NCI-H1694 treated with DMSO at 0.1 percent for 48 hours (cell line): ENCODE measurements around the gene GRIN2A.

Source experiments
- DNase-seq: peaks from one replicate; lab custom pipeline; 2025; lab: John Stamatoyannopoulos, UW

GRIN2A gene

DNA sequence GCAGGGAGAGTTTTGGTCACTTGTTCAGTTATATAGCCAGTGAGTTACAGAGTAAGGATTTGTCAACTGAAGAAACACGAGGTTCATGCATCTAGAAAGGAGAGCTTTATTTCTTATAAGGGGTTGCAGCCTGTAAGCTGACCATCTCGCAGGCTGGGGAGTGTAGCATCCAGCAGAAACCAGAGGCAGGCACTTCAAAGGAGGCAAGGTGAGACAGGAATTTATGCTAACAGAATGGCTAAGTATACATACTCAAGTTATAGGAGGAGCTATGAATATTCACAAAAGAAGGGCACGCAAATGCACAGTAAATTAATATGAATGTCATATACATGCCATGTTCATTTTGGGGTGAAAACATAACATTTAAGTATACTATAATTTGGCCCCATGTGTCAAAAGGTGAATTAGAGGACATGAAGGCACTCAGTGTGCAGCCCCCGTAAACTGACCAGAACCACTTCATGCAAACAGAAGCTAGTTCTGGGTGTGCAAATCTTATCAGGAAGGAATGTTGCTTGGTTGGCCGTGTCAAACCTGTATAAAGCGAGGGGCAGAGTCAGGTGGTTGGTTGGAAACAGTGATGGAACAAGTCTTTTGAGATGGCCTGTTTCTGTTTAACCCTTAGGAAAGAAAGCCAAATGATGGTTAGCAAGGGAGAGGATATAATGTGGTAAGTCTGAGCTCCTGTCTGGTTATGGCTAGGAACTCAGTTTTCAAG is 97.0 kb downstream of the GRIN2A start:
- DNase-seq = no peak

DNA sequence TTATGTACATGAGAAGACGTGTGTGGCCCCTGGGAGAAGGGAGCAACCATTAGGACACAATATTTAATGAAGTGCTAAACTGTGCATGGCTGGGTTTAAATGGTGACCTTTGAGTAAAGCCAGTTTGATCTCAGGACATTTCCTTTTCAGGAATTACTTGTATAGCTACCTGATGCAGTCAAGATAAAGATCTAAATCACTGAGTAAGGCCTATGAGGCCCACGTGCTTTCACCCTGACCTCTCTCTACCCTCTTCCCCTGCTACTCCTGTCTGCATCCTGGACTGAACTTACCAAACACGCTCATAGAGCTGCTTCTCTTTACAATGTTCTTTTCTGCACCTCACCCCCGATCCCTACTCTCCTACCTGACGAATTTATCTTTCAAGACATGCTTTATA is 98.9 kb downstream of the GRIN2A start:
- DNase-seq = no peak

DNA sequence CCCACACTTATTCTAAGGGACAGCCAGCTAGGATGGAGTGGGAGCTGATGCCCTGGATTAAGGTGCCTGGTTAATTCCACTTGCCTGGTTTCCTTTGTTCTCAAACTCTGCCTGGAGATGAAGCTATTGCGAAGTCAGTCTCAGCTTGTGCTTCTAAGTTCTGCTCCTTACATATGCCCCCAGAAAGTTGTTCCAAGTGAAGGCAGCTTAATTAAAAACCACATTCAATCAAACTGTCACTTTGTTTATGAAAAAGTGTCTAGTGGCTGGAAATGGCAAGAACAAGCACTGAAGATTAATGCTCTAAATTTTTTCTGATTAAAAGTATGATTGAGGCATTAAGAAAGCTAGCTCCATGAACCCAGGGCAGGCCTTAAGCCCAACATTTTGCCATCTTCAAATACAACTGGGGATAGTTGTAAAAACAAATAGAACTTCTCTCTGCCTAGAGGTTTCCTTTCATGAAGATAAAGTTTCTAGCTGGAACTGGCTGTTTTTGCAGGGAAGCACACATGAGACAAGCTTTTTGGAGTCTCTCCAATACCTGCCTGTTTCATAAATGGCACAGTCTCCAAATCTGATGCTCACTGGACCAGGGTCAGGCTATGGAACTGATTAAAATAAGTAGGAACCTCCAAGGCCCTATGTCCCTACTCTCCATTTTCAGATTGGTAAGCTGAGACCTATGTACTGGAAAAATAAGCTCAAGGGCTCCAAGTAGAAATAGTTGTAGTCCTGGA is 100.9 kb downstream of the GRIN2A start:
- no peak for DNase-seq

DNA sequence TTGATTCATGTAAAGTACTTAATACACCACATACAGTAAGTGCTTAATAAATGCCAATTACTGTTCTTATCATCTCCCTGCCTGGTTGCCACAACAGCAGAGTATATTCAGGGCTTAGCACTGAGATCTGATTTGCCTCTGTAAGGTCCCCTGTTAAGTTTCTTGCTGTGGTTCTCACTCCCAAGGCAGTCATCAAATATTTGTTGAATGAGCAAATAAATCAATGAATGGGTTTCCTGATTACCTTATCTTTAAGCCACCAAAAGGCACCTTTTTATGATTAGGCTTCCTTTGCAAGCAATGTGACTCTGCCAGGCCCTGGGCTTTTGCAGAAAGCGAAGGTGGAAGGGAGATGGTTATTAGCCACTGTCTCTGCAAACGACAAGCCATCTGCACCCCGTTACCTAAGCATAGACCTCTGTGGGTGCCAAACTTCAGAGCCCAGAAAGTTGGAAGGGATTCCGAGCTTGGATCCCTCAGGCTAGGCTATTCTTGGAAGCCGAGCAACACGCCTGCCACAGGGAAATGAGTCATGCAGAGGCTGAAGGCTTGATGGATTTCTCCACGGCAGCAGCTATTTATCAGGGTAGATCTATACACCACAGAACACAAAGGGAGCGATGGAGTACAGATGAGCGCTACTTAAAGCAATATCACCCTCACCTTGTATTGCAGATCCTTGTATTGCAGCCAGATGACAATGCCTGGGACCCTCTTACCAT is 102.0 kb downstream of the GRIN2A start:
- no peak for DNase-seq

- DNase-seq = peak; percentile 10
These were observed 103.7 kb downstream of the GRIN2A start for GRCh38 chr16:10078541-10078949.

- DNase-seq = no peak
These were observed 104.4 kb downstream of the GRIN2A start for GRCh38 chr16:10077861-10078260.

- no peak for DNase-seq
These were observed 106.2 kb downstream of the GRIN2A start for GRCh38 chr16:10076037-10076436.

- DNase-seq = no peak
These were observed 111.6 kb downstream of the GRIN2A start for GRCh38 chr16:10070591-10070990.

DNA sequence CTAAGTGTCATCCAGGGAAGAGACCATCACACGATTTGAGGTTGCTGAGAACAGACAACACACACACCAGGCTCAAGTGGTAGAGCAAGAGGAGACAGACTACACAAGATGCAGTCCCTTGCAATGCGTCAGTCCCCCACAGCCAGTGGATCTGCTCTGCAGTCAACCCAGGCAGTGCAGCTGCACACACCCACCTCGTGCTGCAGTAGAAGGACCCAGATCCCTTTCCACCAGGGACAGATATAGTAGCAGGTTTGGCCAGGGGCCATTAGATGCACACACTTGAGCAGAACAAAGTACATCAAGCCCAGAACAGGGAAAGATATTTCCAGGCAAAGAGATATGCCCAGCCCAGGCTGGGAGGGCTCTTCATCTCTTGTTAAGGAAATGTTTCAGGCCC is 112.9 kb downstream of the GRIN2A start:
- no peak for DNase-seq

GRCh38 chr16:10067835-10068234 is 114.4 kb downstream of the GRIN2A start:
- peak; percentile 81 for DNase-seq

DNA sequence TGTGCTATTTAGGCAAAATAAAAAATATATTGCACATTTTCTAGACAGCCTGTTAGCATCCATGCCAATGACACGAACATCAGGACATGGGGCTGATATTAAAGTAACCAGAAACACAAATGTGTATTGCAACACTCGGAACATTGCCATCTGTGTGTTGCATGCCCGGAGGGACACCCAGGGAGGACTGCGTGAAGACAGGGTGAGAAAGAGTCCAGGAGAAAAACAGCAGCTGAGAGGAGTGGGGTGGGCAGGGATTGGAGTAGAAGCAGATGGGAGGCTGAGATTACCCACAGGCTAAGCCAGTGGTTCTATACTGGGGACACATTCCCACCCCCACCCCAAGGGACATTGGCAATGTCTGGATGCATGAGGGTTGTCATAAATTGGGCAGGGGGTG is 114.8 kb downstream of the GRIN2A start:
- DNase-seq = peak; percentile 58

DNA sequence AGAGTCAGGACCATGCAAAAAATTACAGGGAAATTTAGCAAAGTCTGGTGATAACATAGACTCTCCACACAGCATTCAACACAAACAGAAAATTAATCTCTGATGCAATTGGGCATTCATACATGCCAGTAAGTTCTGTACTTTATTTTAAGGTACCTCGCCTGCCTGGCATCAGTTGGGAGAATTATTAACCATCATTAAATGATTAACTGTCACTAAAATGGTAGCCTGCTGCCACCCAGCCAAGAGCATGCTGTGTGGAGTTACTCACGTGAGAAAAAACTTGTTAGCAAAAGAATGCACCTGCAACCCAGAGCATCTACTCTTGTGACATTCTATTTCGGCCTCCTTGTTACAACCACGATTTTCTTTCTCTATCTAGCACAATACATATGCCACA is 117.2 kb downstream of the GRIN2A start:
- no peak for DNase-seq

- no peak for DNase-seq
These were observed 133.4 kb downstream of the GRIN2A start for GRCh38 chr16:10048850-10049249.

- no peak for DNase-seq
These were observed 136.3 kb downstream of the GRIN2A start for GRCh38 chr16:10045947-10046346.

- DNase-seq = no peak
These were observed 136.9 kb downstream of the GRIN2A start for GRCh38 chr16:10045291-10045775.

DNA sequence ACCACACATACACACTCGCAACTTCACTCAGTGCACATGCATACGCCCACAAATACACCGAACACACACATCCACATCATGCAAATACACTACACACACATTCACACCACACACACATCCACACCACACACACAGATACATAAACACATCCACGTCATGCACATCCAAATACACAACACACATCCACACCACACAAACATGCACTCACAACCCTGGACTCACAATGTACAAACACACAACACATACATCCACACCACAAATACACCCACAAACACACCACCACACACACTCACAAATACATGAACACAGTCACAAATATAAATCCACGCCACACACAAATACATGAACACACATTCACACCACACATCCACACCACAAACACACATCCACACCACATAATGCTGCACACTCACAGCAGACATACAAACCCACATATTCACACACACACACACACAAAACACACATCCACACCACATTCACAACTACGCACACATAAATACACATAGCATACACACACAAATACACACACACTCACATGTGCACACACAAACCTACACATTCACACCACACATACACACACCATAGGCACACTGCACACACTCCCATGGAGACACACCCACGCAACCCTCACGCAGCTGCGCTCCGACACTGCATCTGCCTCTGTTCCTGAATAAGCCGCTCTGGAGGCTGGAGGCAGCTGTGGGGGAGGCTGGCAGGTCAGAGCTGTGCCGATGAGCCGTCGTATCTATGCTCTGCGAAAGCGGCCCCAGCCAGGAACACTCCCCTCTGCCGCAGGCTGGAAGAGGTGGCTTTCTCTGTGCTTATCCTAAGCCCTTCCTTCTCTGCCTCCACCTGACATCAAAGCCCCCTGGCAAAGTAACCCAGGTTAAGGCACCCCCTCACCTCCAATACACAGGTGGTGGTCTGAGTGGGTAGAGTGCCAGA is 141.8 kb downstream of the GRIN2A start:
- no peak for DNase-seq

GRCh38 chr16:10039220-10040096 is 142.8 kb downstream of the GRIN2A start:
- DNase-seq = peak; percentile 37

- DNase-seq = no peak
These were observed 144.5 kb downstream of the GRIN2A start for GRCh38 chr16:10037751-10038150.

DNA sequence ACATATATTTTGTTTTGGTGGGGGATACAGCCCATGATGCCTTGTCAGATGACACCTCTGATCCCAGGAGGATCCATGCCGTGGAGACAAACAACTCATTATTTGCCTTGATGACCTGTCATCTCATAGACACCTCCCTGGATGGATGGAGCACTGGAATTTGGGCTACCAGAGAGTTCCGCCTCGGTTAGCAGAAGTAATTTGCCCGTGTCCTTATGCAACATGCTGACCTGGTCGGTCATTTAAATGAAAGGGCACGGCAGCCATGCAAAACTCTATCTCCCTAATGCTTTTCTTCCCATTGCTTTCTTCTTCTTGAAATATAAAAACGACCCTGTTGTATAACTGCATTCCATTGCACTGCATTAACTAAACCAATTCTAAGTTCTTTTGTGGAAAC is 145.3 kb downstream of the GRIN2A start:
- no peak for DNase-seq

DNA sequence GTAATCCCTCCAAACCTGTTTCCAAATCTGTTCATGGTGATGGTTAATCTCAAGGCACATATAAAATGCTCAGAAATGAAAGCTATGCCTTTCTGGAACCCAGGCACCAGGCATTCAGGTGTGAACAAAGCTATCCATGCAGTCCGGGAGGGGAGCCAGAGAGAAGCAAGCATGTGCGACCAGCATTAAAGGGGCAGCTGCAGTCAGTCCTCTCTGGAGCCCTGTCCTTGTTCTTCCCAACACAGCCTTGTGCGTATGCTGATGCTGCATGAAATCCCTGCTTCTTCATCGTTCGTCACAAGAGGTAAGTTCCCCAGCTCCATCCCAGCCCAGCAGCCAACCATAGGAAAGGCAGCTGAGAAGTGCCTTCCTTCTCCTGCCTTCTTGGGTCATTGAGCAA is 148.7 kb downstream of the GRIN2A start:
- DNase-seq = peak; percentile 2

DNA sequence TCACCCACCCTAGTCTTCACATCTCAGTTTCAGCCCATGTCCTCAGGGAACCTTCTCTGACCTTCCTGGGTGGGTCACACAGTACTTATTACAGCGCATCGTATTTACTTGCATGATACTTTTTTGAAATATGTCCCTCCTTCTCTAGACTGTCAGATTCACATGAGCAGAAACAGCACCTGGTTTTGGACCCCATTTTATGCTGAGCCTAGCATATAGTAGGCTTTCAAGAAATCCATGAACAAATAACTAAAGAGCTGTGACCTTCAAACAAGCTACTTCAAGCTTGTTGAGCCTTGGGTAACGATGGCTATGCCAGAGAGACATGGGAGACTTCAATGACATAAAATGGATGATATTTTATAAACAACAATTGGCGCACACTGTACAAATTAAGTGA is 150.3 kb downstream of the GRIN2A start:
- DNase-seq = no peak
